Common myeloid progenitor, CD34-positive (primary cell): ENCODE results near the gene CCDC170.

Source experiments
- CTCF ChIA-PET: fragments of 350-600 bp; sonication (Branson Sonifier 250); formaldehyde crosslinking; loops from one replicate; lab custom pipeline; 2021; ENCODE audit warnings: antibody characterized with exemption; lab: Charles Lee
- POLR2A ChIA-PET: fragments of 350-600 bp; sonication (Branson Sonifier 250); formaldehyde crosslinking; loops from one replicate; lab custom pipeline; 2021; ENCODE audit warnings: antibody characterized with exemption; lab: Charles Lee
- DNase-seq, 3 donors: peaks; one replicate each; pipeline versions ENCODE4 v3.0.0 to v3.0.0-alpha.2; 2013
- H3K27ac ChIP-seq, 2 experiments: 1 replicate in 1 of 2; 2 replicates in 1 of 2; pipeline ENCODE4 v1.7.0; 2013; ENCODE audit warnings: inconsistent platforms in 2 of 2, low read length in 2 of 2, mild to moderate bottlenecking in 2 of 2, low read depth in 1 of 2, moderate library complexity in 1 of 2; ENCODE audit not compliant: severe bottlenecking in 2 of 2, insufficient read depth in 1 of 2, poor library complexity in 1 of 2
- H3K27me3 ChIP-seq, 5 experiments: replicated peaks in 2 of 5; 1 replicate in 3 of 5; 2 replicates in 2 of 5; pipeline versions ENCODE4 v1.6.1 to v1.7.0; 2013; ENCODE audit warnings: low read length in 4 of 5, mild to moderate bottlenecking in 2 of 5, moderate library complexity in 2 of 5, inconsistent platforms in 1 of 5; ENCODE audit not compliant: insufficient read depth in 5 of 5, control insufficient read depth in 4 of 5
- H3K36me3 ChIP-seq, 4 experiments: 1 replicate in 2 of 4; 2 replicates in 2 of 4; pipeline versions ENCODE4 v1.6.1 to v1.7.0; 2013; ENCODE audit warnings: low read length in 3 of 4, control low read depth in 1 of 4, mild to moderate bottlenecking in 1 of 4; ENCODE audit not compliant: control insufficient read depth in 4 of 4, insufficient read depth in 4 of 4
- H3K4me1 ChIP-seq, 4 experiments: 1 replicate in 3 of 4; 2 replicates in 1 of 4; pipeline versions ENCODE4 v1.6.1 to v1.7.1; 2013; ENCODE audit warnings: low read length in 3 of 4, mild to moderate bottlenecking in 3 of 4, control low read depth in 1 of 4, inconsistent platforms in 1 of 4, moderate library complexity in 1 of 4; ENCODE audit not compliant: control insufficient read depth in 4 of 4, insufficient read depth in 4 of 4; ENCODE audit errors: control extremely low read depth in 1 of 4
- H3K4me3 ChIP-seq, 7 experiments: 1 replicate in 4 of 7; 2 replicates in 3 of 7; pipeline versions ENCODE4 v1.5.1 to v1.7.0; 2013; ENCODE audit warnings: mild to moderate bottlenecking in 7 of 7, low read length in 6 of 7, moderate library complexity in 6 of 7, inconsistent platforms in 2 of 7, low read depth in 2 of 7, control low read depth in 1 of 7; ENCODE audit not compliant: insufficient read depth in 4 of 7, control insufficient read depth in 1 of 7; ENCODE audit errors: extremely low read depth in 1 of 7
- H3K9me3 ChIP-seq, 5 experiments: 1 replicate in 4 of 5; 2 replicates in 1 of 5; pipeline versions ENCODE4 v1.6.1 to v1.7.1; 2013; ENCODE audit warnings: low read length in 4 of 5, mild to moderate bottlenecking in 2 of 5, inconsistent platforms in 1 of 5, low read depth in 1 of 5, moderate library complexity in 1 of 5; ENCODE audit not compliant: control insufficient read depth in 4 of 5, insufficient read depth in 2 of 5; ENCODE audit errors: control extremely low read depth in 1 of 5
- WGBS: methylation state at CpG from one replicate; pipeline ENCODE4 v1.1.5; 2013; ENCODE audit not compliant: insufficient coverage; 5-methylcytosine and 5-hydroxymethylcytosine counted together

The CCDC170 gene

GRCh38 chr6:151551223-151551857, 57.5 kb downstream of the CCDC170 start:
- POLR2A ChIA-PET, result no interaction called here
- CTCF ChIA-PET, result no interaction called here
- H3K36me3 ChIP-seq, result no peaks in the 10 kb centered on the region
- H3K27ac ChIP-seq, result no peak overlapping the region
- DNase-seq, result peak; percentile 53 to 82 (median 64)
- H3K4me1 ChIP-seq, result peaks cover 0 to 4% (median 0%) of the 10 kb centered on the region in 4 experiments
- 80% methylated on average over 3 of the region's 6 CpGs for WGBS
- H3K9me3 ChIP-seq, result peaks cover 1 to 23% (median 8%) of the 10 kb centered on the region in 5 experiments
- no peak overlapping the region for H3K4me3 ChIP-seq
- H3K27me3 ChIP-seq, result no peaks in the 10 kb centered on the region

- peaks cover 0 to 4% (median 0%) of the 10 kb centered on the region in 4 experiments for H3K4me1 ChIP-seq
- no CpG with 5 or more reads among the region's 3 CpGs for WGBS
- peaks cover 1 to 25% (median 8%) of the 10 kb centered on the region in 5 experiments for H3K9me3 ChIP-seq
- DNase-seq, result no peak
- H3K27ac ChIP-seq, result no peak overlapping the region
- no peak overlapping the region for H3K4me3 ChIP-seq
- CTCF ChIA-PET, result interaction anchor here (0.9 to 1.2 kb wide), 2 partner anchors 62 to 112 kb away, joined by 3 to 4 read pairs; no protein-coding TSS in a partner anchor
- no peaks in the 10 kb centered on the region for H3K36me3 ChIP-seq
- POLR2A ChIA-PET, result no interaction called here
- H3K27me3 ChIP-seq, result no peaks in the 10 kb centered on the region
Observed at GRCh38 chr6:151553416-151554165, 59.8 kb downstream of the CCDC170 start.

- H3K4me3 ChIP-seq, result no peak overlapping the region
- H3K9me3 ChIP-seq, result peaks cover 6 to 38% (median 21%) of the 10 kb centered on the region in 5 experiments
- H3K36me3 ChIP-seq, result no peaks in the 10 kb centered on the region
- DNase-seq, result peak in 2 of 3 donors; percentile 10 to 23
- ChIA-PET POLR2A (no interaction called here), CTCF (no interaction called here)
- no peak overlapping the region for H3K27ac ChIP-seq
- no peaks in the 10 kb centered on the region for H3K27me3 ChIP-seq
- no peaks in the 10 kb centered on the region for H3K4me1 ChIP-seq
Observed at GRCh38 chr6:151561238-151561637, 67.4 kb downstream of the CCDC170 start.

- DNase-seq, result no peak
- POLR2A ChIA-PET, result no interaction called here
- no peaks in the 10 kb centered on the region for H3K27me3 ChIP-seq
Observed at GRCh38 chr6:151564654-151565053, 70.8 kb downstream of the CCDC170 start.

GRCh38 chr6:151565940-151566339, 72.1 kb downstream of the CCDC170 start:
- ChIA-PET POLR2A (no interaction called here), CTCF (no interaction called here)
- WGBS, result 93% methylated on average over 1 of the region's 1 CpG
- Histone ChIP-seq H3K9me3 (peaks cover 3 to 31% (median 17%) of the 10 kb centered on the region in 5 experiments), H3K27me3 (no peaks in the 10 kb centered on the region), H3K4me1 (no peaks in the 10 kb centered on the region), H3K36me3 (no peaks in the 10 kb centered on the region), H3K4me3 (no peak overlapping the region), H3K27ac (no peak overlapping the region)
- no peak for DNase-seq

More at GRCh38 chr6:151564654-151565053, 70.8 kb downstream of the CCDC170 start:
- Histone ChIP-seq H3K4me3 (no peak overlapping the region), H3K36me3 (no peaks in the 10 kb centered on the region), H3K27ac (no peak overlapping the region), H3K9me3 (peaks cover 6 to 35% (median 21%) of the 10 kb centered on the region in 5 experiments), H3K4me1 (no peaks in the 10 kb centered on the region)
- CTCF ChIA-PET, result no interaction called here
- 78% methylated on average over 3 of the region's 4 CpGs for WGBS

- no peak for DNase-seq
- 80% methylated on average over 1 of the region's 2 CpGs for WGBS
- no peak overlapping the region for H3K27ac ChIP-seq
- no peaks in the 10 kb centered on the region for H3K4me1 ChIP-seq
- no peaks in the 10 kb centered on the region for H3K36me3 ChIP-seq
- CTCF ChIA-PET, result no interaction called here
- H3K9me3 ChIP-seq, result peaks cover 0 to 31% (median 17%) of the 10 kb centered on the region in 5 experiments
- no peak overlapping the region for H3K4me3 ChIP-seq
- POLR2A ChIA-PET, result no interaction called here
- H3K27me3 ChIP-seq, result no peaks in the 10 kb centered on the region
Observed at GRCh38 chr6:151566557-151566956, 72.7 kb downstream of the CCDC170 start.

- ChIA-PET POLR2A (no interaction called here), CTCF (no interaction called here)
- no peak for DNase-seq
Observed at GRCh38 chr6:151576633-151577032, 82.8 kb downstream of the CCDC170 start.

More at GRCh38 chr6:151576633-151577032, 82.8 kb downstream of the CCDC170 start:
- H3K9me3 ChIP-seq, result peaks cover 0 to 2% (median 0%) of the 10 kb centered on the region in 5 experiments
- H3K27me3 ChIP-seq, result no peaks in the 10 kb centered on the region
- H3K27ac ChIP-seq, result no peak overlapping the region
- H3K36me3 ChIP-seq, result no peaks in the 10 kb centered on the region
- H3K4me3 ChIP-seq, result no peak overlapping the region
- H3K4me1 ChIP-seq, result no peaks in the 10 kb centered on the region
- WGBS, result 97% methylated on average over 7 of the region's 8 CpGs
